HG02610 (cell line): Measurements from ENCODE around the gene UVRAG.
"Not testable (repeated sequence)": the region's sequence is repeated elsewhere in the genome, so short reads cannot be mapped to it uniquely, and the experiment has no call there.

Source experiments
- ATAC-seq: cut with Tn5 transposase; IDR thresholded peaks from one replicate; pipeline ENCODE4 v1.9.1; 2021; ENCODE audit warnings: mild to moderate bottlenecking, moderate library complexity; ENCODE audit not compliant: unreplicated experiment

UVRAG gene

DNA sequence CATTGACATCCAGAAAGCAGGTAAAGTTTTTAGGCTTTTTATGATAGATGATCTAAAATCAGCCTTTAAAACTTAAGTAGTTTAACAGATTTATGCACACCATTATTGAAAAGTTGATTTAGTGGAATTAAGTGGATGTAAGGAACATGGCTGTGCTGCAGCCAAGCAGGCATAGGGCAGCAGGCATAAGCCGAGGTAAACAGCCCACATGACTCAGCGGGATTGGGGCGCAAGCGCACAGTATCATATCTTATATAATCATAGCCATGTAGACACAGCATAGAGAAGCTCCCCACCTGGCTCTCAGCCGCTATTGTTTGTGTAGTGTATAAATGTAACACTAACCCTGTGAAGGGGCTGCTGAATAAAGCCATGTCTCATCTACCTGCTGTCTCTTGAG is 233.8 kb downstream of the UVRAG start:
- ATAC-seq, result no peak

- no peak for ATAC-seq
Observed at GRCh38 chr11:76049511-76049910, 234.5 kb downstream of the UVRAG start.

DNA sequence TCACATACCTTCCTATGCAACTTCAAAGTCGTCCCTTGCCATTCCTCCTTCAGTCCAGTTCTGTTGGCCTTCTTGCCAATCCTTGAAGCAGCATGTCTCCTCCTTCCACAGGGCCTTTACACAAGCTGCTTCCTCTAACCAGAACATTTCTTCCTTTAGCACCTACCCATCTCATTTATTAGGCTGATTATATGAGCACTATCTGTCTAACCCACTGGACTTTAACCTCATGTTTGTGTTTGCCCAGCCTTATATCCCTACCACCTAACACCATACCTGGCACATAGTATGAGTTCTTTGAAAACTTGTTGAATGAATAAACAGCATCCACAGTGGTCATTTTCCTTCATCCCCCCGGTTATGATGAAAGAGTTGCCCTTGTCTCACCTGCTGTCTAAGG is 236.9 kb downstream of the UVRAG start:
- no peak for ATAC-seq

- ATAC-seq, result no peak
Observed at GRCh38 chr11:76054330-76054729, 239.3 kb downstream of the UVRAG start.

GRCh38 chr11:76056876-76057275 is 241.9 kb downstream of the UVRAG start:
- ATAC-seq, result no peak

- not testable (repeated sequence) for ATAC-seq
Observed at GRCh38 chr11:76060475-76061036, 245.5 kb downstream of the UVRAG start.

DNA sequence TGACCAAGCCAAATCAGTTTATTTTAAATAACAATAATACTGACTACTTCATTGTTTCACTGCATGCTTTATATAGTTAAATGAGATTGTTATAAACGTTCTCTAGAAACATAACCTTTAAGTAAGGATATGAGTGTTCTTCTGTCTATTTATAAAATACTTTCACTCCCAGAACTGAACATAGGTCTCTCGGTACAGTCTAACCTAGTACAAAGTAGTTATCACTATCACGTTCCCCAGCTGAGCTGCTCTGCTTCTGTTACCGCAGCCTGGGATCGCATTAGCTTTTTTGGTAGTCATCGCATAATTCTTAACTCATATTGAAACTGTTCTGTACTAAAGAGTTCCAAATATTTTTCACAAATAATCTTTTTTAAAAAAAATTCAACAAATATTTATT is 247.7 kb downstream of the UVRAG start:
- peak; percentile 97 for ATAC-seq

DNA sequence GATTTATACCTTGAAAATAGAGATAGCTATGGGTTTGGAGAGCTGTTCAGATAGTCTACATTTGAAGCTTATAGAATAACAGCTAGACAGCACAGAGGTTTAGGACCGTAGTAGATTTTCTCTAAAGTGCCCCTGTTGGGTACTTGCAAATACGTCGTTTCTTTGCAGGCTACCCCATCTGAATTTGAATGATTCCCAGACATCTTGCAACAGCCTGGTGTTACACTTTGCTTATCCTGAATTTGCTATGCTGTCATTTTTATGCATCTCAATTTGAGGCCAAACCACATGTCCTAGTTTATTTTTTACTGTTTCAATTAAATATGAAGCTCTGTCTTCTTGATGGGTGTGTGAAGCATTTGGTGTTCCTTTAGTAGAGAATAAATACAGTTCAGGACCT is 249.2 kb downstream of the UVRAG start:
- no peak for ATAC-seq

GRCh38 chr11:76067099-76067498 is 252.1 kb downstream of the UVRAG start:
- no peak for ATAC-seq

DNA sequence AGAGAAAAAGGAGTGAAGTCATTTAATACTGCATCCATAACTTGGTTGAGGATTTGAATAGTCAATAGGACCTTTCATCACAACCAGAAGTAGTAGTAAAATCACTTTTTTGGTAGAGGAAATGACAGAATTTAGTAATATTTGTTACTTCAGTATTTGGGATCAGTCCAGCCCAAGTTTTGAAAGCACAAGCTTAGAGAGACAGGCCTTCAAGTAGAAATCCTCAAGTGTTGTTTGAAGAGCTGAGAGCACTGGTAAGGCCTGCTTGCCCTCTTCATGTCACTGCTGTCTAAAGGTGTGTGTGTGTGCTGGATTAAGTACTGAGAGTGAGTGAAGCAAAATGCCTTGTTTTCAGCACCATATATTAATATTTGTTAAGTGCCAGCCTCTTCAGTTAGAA is 254.0 kb downstream of the UVRAG start:
- no peak for ATAC-seq

DNA sequence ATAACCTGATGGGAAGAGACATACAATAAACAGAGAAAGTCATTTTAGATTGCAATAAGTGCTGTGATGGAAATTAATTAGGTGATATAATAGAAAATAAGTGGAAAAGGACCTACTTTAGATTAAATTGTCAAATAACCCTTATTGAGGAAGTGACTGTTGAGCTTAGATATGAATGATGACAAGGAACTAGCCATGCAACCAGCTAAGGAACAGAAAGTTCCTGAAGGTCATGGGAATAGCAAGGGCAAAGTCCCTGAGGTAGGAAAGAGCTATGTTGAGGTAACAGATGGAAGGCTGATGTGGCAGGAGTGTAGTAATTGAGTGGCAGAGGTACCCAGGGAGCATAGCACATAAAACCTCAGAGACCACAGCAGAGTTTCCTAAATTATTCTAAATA is 256.1 kb downstream of the UVRAG start:
- ATAC-seq, result no peak

DNA sequence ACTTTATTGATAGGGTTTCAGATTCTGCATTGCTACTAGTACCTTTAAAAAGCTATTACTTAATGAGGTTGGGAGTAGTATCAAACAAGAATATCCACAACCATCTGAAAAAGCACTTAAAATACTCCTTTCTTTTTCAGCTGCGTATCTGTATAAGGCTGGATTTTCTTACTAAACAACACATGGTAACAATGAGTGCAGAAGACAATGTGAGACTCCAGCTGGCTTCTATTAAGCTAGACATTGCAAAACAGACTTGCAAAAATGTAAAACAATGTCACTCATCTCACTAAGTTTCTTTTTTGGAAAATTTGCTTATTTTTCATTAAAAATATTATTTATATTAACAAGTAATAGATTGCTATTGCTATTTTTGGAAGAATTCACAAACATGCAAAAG is 258.7 kb downstream of the UVRAG start:
- ATAC-seq, result no peak

GRCh38 chr11:76074148-76075095 is 259.4 kb downstream of the UVRAG start:
- ATAC-seq, result no peak

DNA sequence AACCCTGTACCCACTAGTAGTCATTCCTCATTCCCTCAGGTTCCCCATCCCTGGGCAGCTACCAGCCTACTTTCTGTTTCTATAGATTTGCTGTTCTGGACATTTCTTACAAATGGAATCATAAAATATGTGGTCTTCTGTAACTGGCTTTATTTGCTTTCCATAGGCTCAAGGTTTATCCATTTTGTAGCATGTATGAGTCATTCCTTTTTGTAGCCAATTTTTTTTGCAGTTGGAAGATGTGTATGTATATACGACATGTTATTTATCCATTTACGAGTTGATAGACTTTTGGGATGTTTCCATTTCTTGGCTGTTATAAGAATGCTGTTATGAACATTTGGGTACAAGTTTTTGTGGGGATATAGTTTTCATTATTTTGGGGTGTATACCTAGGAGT is 260.7 kb downstream of the UVRAG start:
- ATAC-seq, result no peak

DNA sequence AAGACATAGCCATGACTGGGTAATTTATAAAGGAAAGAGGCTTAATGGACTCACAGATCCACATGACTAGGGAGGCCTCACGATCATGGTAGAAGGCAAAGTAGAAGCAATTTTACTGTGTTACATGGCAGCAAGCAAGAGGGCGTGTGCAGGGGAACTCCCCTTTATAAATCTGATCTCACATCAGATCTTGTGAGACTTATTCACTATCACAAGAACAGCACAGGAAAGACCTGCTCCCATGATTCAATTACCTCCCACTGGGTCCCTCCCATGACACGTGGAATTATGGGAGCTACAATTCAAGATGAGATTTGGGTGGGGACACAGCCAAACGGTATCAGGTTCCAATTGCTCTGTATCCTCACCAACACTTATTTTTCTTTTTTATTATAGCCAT is 261.2 kb downstream of the UVRAG start:
- not testable (repeated sequence) for ATAC-seq

GRCh38 chr11:76076749-76077148 is 261.7 kb downstream of the UVRAG start:
- no peak for ATAC-seq

- ATAC-seq, result no peak
Observed at GRCh38 chr11:76077575-76078150, 262.7 kb downstream of the UVRAG start.

DNA sequence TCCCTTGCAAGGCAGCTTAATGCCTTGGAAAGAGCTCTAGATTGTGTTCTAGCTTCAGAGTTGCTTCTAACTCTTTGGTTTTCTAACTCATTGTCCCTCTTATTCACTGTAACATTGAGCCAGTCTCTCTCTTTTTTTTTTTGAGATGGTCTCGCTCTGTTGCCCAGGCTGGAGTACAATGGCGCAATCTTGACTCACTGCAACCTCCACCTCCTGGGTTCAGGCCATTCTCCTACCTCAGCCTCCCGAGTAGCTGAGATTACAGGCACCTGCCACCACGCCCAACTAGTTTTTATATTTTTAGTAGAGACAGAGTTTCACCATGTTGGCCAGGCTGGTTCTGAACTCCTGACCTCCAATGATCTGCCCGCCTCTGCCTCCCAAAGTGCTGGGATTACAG is 266.1 kb downstream of the UVRAG start:
- ATAC-seq, result not testable (repeated sequence)

GRCh38 chr11:76083563-76084451 is 268.8 kb downstream of the UVRAG start:
- ATAC-seq, result no peak

- ATAC-seq, result no peak
Observed at GRCh38 chr11:76085270-76085669, 270.3 kb downstream of the UVRAG start.
